Mesodermal cell (in vitro differentiated cells): ENCODE results near the gene SPOCK2. TPM values are rescaled to one million over a fixed set of nuclear protein-coding genes. Genes with fewer than 3 reads are reported as not detected.
"Not testable (repeated sequence)": the region's sequence is repeated elsewhere in the genome, so short reads cannot be mapped to it uniquely, and the experiment has no call there.

ENCODE experiments used
- H3K27ac ChIP-seq: 2 replicates; pipeline ENCODE4 v1.7.0; 2013; ENCODE audit warnings: mild to moderate bottlenecking, low read depth, low read length, moderate library complexity; ENCODE audit not compliant: severe bottlenecking
- H3K36me3 ChIP-seq: 2 replicates; pipeline ENCODE4 v1.7.1; 2013; ENCODE audit warnings: mild to moderate bottlenecking, low read length, moderate library complexity; ENCODE audit not compliant: control insufficient read depth, insufficient read depth
- H3K4me1 ChIP-seq: one replicate; pipeline ENCODE4 v1.7.1; 2013; ENCODE audit warnings: mild to moderate bottlenecking, low read length; ENCODE audit not compliant: insufficient read depth, control insufficient read depth, poor library complexity, severe bottlenecking
- H3K4me3 ChIP-seq: 2 replicates; pipeline ENCODE4 v1.7.0; 2013; ENCODE audit warnings: low read length, control low read depth, mild to moderate bottlenecking; ENCODE audit not compliant: insufficient read depth, poor library complexity, severe bottlenecking; ENCODE audit errors: extremely low read depth
- H3K9me3 ChIP-seq: 2 replicates; pipeline ENCODE4 v1.7.1; 2013; ENCODE audit warnings: mild to moderate bottlenecking, low read length, moderate library complexity; ENCODE audit not compliant: control insufficient read depth
- WGBS, 2 experiments: methylation state at CpG; one replicate each; pipeline ENCODE4 v1.1.5; 2013; ENCODE audit warnings: missing lambda C conversion rate in 2 of 2; ENCODE audit not compliant: insufficient coverage in 2 of 2; 5-methylcytosine and 5-hydroxymethylcytosine counted together
- polyA plus RNA-seq, 2 experiments: library from polyadenylated mRNA; stranded (reverse); fragments of 50-300 nt; gene quantifications; one replicate each; pipeline ENCODE4 v1.2.3, GENCODE V29; 2013

The SPOCK2 gene, protein sequence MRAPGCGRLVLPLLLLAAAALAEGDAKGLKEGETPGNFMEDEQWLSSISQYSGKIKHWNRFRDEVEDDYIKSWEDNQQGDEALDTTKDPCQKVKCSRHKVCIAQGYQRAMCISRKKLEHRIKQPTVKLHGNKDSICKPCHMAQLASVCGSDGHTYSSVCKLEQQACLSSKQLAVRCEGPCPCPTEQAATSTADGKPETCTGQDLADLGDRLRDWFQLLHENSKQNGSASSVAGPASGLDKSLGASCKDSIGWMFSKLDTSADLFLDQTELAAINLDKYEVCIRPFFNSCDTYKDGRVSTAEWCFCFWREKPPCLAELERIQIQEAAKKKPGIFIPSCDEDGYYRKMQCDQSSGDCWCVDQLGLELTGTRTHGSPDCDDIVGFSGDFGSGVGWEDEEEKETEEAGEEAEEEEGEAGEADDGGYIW
- polyA plus RNA-seq (2013, experiment 1 of 2), result 2.3 TPM
- 1.5 TPM for polyA plus RNA-seq (2013, experiment 2 of 2)

DNA sequence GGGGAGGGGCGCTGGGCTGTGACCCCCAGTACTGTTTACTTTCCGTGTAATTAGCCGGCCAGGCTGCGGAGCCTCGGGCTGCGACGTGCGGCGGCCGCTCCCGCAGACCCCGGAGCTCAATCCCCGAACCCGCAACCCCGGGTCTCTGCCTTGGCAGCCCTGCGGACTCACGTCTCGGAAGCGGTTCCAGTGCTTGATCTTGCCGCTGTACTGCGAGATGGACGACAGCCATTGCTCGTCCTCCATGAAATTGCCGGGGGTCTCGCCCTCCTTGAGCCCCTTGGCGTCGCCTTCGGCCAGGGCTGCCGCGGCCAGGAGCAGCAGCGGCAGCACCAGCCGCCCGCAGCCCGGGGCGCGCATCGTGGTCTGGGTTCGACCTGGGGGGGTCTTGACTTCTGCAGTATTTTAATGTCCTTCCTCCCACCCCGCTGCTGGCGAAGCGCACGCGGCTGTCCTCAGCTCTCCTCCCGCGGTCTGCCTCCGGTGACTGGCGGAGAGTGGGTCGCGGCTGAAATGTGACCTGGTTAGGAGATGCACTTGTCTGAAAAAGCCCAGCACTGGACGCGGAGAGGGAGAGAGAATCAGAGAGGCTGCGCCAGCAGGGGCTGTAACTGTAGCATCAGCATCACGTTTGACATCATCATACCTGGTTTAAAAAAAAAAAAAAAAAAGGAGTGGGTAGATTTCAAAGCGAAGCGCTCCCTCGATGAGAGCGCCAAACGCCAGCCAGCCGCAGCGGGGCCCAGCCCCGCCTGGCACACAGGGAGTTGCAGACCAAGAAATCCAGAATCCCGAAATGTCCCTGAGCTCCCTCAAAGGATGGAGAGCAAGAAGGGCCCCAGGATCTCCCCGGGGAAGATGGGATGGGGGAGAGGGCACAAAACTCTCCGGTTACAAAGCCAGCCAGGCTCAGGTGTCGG, at the start of gene SPOCK2:
SPOCK2 (minus strand) TSS at position 583 of the 920 bp plus-strand sequence; CDS start at position 360, 223 bp downstream.
- WGBS, 2 experiments, result 3% methylated on average over 43 to 54 of the region's 65 CpGs
- Histone ChIP-seq H3K36me3 (no peaks in the 10 kb centered on the region), H3K4me3 (peak within 1 kb of the TSS; percentile 25), H3K27ac (no peak within 1 kb of the TSS), H3K9me3 (no peaks in the 10 kb centered on the region), H3K4me1 (peaks cover 21% of the 10 kb centered on the region)

DNA sequence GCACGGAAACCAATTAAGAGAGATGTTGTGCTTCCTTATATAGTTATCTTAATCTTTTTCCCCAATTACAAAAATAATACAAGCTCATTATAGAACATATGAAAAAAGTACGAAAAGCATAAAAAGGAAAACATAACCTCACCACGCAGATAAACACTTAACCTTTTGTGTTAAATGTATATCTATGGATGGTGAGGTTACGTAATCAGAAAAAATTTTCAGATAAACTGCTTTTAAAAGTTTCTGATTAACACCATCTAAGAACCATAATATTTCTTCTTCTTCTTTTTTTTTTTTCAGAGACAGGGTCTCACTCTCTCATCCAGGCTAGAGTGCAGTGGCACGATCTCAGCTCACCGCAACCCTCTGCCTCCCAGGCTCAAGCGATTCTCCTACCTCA, 49.2 kb upstream of the SPOCK2 start:
- H3K27ac ChIP-seq, result no peak overlapping the region
- H3K4me1 ChIP-seq, result no peaks in the 10 kb centered on the region
- no peaks in the 10 kb centered on the region for H3K36me3 ChIP-seq
- H3K4me3 ChIP-seq, result no peak overlapping the region
- peaks cover 4% of the 10 kb centered on the region for H3K9me3 ChIP-seq
- 96 to 97% methylated on average over 3 of the region's 7 CpGs for WGBS, 2 experiments

DNA sequence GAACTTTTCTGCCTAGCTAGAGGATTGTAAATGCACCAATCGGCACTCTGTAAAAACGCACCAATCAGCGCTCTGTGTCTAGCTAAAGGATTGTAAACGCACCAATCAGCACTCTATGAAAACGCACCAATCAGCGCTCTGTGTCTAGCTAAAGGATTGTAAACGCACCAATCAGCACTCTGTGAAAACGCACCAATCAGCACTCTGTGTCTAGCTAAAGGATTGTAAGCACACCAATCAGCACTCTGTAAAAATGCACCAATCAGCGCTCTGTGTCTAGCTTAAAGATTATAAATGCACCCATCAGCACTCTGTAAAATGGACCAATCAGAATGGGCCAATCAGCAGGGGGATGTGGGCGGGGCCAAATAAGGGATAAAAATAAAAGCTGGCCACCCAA, 47.9 kb upstream of the SPOCK2 start:
- 85 to 98% methylated on average over 5 to 7 of the region's 10 CpGs for WGBS, 2 experiments

DNA sequence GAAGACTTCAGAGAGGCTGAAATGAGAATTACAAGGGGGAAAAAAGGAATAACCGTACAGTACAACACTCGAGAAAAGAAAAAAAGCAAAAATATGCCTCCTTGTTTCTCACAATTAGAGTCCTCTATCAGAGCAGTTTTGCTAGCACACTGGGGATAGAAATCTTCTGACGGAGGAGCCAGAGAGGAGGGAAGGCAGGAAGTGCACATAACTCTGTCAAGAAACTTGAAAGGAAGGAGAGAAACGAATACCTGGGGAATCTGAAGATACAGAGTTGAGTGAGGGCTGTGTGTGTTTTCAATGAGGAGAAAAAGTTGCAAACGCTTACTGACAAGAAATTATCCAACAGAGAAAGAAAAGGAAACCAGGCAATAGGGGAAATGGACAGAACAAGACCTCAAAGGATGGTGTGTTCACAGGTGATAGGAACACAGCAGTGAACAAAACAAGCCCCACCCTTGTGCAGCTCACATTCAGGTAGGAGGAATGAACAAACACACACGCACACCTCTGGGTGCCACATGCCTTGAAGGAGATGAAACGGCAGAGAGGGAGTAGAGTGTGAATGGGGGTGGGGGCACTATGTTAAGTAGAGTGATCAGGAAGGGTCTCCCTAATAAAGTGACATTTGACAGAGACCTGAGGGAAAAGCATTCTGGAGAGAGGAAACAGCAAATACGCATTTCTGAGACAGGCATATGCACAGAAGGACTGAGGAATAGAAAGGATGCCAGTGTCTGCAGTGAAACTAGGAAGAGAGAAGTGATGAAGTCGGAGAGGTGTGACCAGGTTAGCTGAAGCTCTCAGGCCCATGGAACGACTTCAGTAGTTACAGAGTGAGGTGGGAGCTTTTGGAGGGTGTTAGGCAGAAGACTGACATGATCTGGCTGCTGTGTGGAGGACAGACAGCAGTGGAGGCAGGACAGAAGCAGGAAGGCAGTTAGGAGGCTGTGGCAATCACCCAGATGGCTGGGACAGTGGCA, 46.7 kb upstream of the SPOCK2 start:
- 80 to 93% methylated on average over 7 to 8 of the region's 10 CpGs for WGBS, 2 experiments
- Histone ChIP-seq H3K36me3 (no peaks in the 10 kb centered on the region), H3K9me3 (peaks cover 4% of the 10 kb centered on the region), H3K4me1 (no peaks in the 10 kb centered on the region), H3K4me3 (no peak overlapping the region), H3K27ac (no peak overlapping the region)

More for the DNA sequence above, 47.9 kb upstream of the SPOCK2 start:
- H3K4me1 ChIP-seq, H3K9me3 ChIP-seq, H3K4me3 ChIP-seq, H3K36me3 ChIP-seq, H3K27ac ChIP-seq: not testable (repeated sequence)

DNA sequence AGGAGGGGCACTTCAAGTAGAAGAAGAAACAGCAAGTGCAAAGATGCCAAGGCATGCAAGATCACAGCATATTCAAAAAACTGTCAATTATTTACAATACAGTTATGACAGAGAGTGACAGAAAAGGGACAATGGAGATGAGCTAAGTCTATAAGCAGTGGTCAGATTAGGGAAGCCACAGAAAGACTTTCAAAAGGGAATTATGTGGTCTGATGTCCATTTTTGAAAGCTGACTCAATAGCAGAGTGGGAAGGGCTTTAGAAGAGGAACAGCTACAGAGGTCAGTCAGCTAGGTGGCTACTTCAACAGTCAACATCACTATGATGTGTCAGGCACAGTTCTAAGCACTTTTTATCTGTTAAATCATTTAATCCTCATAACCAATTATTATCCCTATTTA, 45.2 kb upstream of the SPOCK2 start:
- Histone ChIP-seq H3K9me3 (peaks cover 4% of the 10 kb centered on the region), H3K4me3 (no peak overlapping the region), H3K27ac (no peak overlapping the region), H3K4me1 (no peaks in the 10 kb centered on the region), H3K36me3 (no peaks in the 10 kb centered on the region)

DNA sequence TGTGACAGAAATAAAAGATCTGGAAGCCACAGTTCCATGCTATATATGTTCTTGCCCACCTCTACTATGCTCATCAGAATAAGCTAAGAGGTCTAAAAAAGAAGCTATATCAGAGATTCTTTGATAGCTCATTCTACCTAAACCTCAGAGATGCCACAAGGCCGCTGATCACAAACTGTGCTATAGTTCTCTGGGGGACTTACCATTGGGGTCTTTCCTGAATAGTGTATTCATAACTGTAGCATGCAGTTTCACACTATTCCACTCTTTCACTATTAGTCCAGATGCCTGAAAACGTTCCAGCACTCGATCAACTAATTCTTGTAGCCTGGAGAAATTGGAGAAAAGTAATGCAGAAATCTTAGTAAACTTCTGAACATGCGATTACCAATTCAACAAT, 44.5 kb upstream of the SPOCK2 start:
- 97% methylated on average over 3 of the region's 4 CpGs; no CpG with 5 or more reads in 1 of the 2 experiments for WGBS, 2 experiments
- Histone ChIP-seq H3K36me3 (peaks cover 2% of the 10 kb centered on the region), H3K9me3 (peaks cover 4% of the 10 kb centered on the region), H3K4me3 (no peak overlapping the region), H3K27ac (no peak overlapping the region), H3K4me1 (no peaks in the 10 kb centered on the region)

DNA sequence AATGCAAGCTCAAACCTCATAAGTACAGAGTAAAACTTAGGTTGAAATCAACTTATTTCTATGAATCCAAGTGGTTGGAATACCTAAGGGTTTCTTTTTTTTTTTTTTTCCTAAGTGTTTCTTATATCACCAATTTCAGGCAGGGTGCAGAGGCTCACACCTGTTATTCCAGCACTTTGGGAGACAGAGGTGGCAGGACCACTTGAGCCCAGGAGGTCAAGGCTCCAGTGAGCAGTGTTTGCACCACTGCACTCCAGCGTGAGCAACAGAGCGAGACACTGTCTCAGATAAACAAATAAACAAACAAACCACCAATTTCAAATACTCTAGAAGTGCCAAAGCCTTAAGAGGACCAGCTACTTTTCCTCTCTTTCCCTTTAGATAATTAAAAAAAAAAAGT, 39.2 kb upstream of the SPOCK2 start:
- Histone ChIP-seq H3K4me1 (no peaks in the 10 kb centered on the region), H3K36me3 (peaks cover 3% of the 10 kb centered on the region), H3K27ac (no peak overlapping the region), H3K4me3 (no peak overlapping the region), H3K9me3 (no peaks in the 10 kb centered on the region)
- 92% methylated on average over 2 of the region's 2 CpGs; no CpG with 5 or more reads in 1 of the 2 experiments for WGBS, 2 experiments

DNA sequence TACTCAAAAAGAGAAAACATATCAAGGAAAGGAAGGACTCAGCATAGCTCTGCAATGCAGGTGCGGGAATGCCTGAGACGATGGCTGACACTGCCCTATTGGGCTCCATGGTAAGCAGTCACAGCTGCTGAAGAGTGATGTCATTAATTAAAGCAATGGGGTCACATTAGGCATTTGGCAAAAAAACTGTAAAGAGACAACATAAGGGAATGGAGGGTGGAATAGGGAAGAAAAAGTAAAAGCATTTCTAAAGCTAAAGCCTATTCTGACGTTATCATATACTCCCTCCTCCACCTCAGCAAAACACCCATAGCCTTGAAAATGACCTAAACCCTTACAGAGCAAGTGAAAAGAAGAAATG, 38.5 kb upstream of the SPOCK2 start:
- H3K27ac ChIP-seq, result no peak overlapping the region
- no peaks in the 10 kb centered on the region for H3K9me3 ChIP-seq
- peaks cover 3% of the 10 kb centered on the region for H3K36me3 ChIP-seq
- H3K4me3 ChIP-seq, result no peak overlapping the region
- WGBS, 2 experiments, result 84 to 93% methylated on average over 2 of the region's 3 CpGs
- H3K4me1 ChIP-seq, result no peaks in the 10 kb centered on the region

DNA sequence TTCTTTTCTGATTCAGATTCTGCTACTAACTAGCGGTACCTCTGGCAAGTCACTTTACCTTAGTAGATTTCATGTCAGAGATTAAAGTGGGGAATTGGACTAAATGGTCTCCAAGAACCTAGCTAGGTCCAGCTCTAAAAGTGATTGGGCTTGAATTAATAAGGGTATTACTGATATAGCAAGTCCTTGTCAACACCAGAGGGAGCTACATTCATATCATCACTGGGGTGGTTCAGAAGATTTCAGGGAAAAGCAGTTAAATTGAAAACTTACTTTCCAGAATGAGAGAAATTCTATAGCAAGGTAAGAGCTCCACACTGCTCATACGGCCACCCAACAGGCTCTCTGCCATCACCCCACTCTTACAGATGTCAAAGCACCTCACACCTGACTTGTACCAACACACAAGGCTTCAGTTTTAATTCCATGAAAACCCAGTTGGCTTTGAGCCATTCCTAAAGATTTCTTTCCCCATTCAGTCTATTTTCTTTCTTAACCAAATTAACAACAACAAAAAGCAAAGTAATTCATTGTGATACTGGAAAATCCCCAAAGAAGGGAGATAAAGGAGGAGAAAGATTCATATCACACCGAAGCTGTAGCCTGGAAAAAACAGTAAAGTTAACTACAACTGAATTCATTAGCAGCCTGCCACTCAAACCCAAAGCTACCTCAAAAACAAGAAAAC, 38.0 kb upstream of the SPOCK2 start:
- H3K4me1 ChIP-seq, result no peaks in the 10 kb centered on the region
- no peak overlapping the region for H3K27ac ChIP-seq
- peaks cover 3% of the 10 kb centered on the region for H3K36me3 ChIP-seq
- WGBS, 2 experiments, result 42 to 80% methylated on average over 1 to 2 of the region's 3 CpGs
- no peaks in the 10 kb centered on the region for H3K9me3 ChIP-seq
- H3K4me3 ChIP-seq, result no peak overlapping the region
